ENCODE results near the gene ITGA11. TPM values are rescaled to one million over a fixed set of nuclear protein-coding genes. Genes with fewer than 3 reads are reported as not detected.
A peak's percentile ranks its signal among the peaks of the same experiment; 100 is the strongest.

The ITGA11 gene
- total RNA-seq, 1 donor from 2014 or later = 31.4 TPM

DNA sequence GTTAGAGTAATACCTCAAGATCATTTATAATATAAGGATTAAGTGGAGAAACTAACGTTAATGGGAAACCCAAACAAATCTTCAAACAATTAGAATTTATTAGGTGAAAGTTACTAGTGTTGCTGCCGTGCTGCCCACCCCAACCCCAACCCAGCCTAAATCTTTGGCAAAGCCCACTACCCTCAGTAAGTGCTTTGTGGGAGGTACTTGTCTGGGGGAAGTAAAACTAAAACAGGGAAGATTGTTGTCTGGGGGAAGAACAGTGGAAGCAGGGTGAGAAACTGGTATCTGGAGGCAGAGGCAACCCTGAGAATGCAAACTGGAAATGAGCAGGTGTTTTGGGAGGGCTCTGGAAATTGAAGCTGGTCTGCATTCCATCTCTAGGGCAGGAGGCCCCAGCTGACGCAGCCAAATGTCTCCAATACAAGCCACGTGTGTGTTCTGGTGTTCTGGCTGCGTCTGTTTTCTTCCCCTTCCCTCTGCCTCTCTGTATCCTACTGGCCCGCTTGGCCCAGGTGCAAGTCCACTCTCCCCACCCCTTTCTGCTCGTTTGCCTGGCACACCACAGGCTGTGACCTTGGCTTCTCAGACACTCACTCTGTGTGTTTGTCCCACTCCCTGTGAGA lies 121.7 kb downstream of the ITGA11 start:
- Histone ChIP-seq H3K36me3 (no peaks in the 10 kb centered on the region), H3K4me1 (peaks cover 16% of the 10 kb centered on the region), H3K27ac (replicated peaks) (peak overlapping the region; percentile 64), H3K4me3 (no peak overlapping the region), H3K27me3 (ENCODE audit: low read depth) (no peaks in the 10 kb centered on the region), H3K9me3 (replicated peaks) (no peaks in the 10 kb centered on the region)
- intact Hi-C loops (cut with micrococcal nuclease) = no loop called here
- peak; percentile 47 for DNase-seq
- TF ChIP-seq, protein P1, sequence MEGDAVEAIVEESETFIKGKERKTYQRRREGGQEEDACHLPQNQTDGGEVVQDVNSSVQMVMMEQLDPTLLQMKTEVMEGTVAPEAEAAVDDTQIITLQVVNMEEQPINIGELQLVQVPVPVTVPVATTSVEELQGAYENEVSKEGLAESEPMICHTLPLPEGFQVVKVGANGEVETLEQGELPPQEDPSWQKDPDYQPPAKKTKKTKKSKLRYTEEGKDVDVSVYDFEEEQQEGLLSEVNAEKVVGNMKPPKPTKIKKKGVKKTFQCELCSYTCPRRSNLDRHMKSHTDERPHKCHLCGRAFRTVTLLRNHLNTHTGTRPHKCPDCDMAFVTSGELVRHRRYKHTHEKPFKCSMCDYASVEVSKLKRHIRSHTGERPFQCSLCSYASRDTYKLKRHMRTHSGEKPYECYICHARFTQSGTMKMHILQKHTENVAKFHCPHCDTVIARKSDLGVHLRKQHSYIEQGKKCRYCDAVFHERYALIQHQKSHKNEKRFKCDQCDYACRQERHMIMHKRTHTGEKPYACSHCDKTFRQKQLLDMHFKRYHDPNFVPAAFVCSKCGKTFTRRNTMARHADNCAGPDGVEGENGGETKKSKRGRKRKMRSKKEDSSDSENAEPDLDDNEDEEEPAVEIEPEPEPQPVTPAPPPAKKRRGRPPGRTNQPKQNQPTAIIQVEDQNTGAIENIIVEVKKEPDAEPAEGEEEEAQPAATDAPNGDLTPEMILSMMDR (IDR thresholded peaks at IDR 0.05; ENCODE audit: borderline replicate concordance) = no peak

DNA sequence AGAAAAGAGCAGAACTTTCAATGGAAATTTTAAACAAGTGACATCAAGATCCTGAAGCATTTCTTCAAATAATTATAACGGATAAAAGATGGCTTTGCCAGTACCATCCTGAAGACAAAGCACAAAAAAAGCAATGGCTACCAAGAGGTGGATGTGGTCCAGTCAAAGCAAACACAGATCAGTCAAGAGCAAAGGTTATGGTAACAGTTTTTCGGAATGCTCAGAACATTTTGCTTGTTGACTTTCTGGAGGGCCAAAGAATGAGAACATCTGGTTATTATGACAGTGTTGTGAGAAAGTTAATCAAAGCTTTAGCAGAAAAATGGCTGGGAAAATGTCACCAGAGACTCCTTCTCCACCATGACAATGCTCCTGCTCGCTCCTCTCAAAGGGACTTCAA lies 122.9 kb downstream of the ITGA11 start:
- intact Hi-C loops (cut with micrococcal nuclease) = loop anchor here (5.0 kb wide), 2 partner anchors 73 to 238 kb away; no protein-coding TSS in a partner anchor
- Histone ChIP-seq H3K9me3 (replicated peaks) (no peaks in the 10 kb centered on the region), H3K4me1 (peaks cover 15% of the 10 kb centered on the region), H3K27me3 (ENCODE audit: low read depth) (no peaks in the 10 kb centered on the region), H3K4me3 (no peak overlapping the region), H3K27ac (replicated peaks) (no peak overlapping the region), H3K36me3 (no peaks in the 10 kb centered on the region)
- TF ChIP-seq, protein P1 (IDR thresholded peaks at IDR 0.05; ENCODE audit: borderline replicate concordance) = no peak
- DNase-seq = no peak

DNA sequence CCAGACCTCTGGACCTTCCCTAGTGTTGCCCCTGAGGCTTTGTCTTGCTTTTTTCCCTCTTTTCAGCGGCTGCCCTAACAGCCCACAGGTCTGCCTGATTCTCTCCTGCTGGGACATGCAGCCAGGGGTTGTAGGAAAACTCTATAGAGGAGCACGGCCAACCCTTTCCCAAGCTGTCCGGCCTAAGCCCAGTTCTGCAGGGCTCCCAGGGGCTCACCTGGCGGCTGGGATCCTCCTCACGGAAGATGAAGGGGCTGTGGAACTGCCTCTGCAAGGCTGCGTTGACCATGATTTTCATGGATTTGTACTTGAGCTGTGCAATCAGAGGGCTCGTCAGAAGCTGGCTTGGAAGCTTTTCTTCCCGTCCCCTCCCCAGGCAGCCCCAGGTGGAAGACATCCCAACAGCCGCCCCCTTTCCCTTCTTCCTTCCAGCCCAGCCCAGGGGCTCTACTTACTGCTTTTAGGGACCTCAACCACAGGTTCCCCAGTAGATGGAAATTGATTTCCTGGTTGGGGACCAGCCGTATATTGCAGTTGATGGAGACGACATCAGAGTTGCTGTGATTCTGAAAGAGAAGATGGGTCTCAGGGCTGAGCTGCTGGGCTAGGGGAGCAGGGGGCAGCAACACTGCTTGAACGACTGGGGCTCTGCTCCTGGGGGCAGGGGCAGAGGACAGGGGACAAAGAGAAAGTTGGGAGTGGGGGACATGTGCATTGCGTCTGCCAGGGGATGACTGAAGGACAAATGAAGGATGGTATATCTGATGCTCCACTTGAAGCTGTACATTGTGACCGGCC lies 124.6 kb downstream of the ITGA11 start:
- TF ChIP-seq, protein P1 (IDR thresholded peaks at IDR 0.05; ENCODE audit: borderline replicate concordance) = no peak
- H3K27ac ChIP-seq (replicated peaks) = no peak overlapping the region
- no peak for DNase-seq
- H3K4me3 ChIP-seq = no peak overlapping the region
- H3K9me3 ChIP-seq (replicated peaks) = no peaks in the 10 kb centered on the region
- H3K36me3 ChIP-seq = no peaks in the 10 kb centered on the region
- intact Hi-C loops (cut with micrococcal nuclease) = loop anchor here (5.0 kb wide), 2 partner anchors 75 to 240 kb away; no protein-coding TSS in a partner anchor
- H3K27me3 ChIP-seq (ENCODE audit: low read depth) = no peaks in the 10 kb centered on the region
- peaks cover 15% of the 10 kb centered on the region for H3K4me1 ChIP-seq

DNA sequence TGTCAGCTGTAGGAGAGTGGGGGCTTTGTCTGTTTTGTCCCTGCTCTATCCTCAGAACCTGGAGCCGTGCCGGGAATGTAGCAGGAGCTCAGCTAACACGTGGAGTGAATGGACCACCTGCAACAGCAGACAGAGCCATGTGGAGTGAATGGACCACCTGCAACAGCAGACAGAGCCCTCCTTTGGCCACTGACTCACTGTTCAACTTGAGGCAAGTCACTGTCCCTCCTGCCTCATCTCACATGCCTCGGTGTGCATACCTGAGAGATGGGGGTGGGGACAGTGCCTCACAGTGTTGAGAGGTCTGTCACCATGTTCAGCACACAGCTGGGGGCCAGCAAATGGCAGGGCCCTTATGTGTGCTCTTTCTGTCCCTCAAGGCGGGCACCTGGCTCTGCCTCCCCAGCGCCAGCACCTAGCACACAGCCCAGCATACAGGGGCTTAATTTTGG lies 126.5 kb downstream of the ITGA11 start:
- Histone ChIP-seq H3K4me1 (peaks cover 8% of the 10 kb centered on the region), H3K4me3 (no peak overlapping the region), H3K9me3 (replicated peaks) (no peaks in the 10 kb centered on the region), H3K27ac (replicated peaks) (no peak overlapping the region), H3K36me3 (no peaks in the 10 kb centered on the region), H3K27me3 (ENCODE audit: low read depth) (no peaks in the 10 kb centered on the region)
- intact Hi-C loops (cut with micrococcal nuclease) = loop anchor here (5.0 kb wide), 2 partner anchors 77 to 242 kb away; no protein-coding TSS in a partner anchor
- DNase-seq = no peak
- TF ChIP-seq, protein P1 (IDR thresholded peaks at IDR 0.05; ENCODE audit: borderline replicate concordance) = no peak

DNA sequence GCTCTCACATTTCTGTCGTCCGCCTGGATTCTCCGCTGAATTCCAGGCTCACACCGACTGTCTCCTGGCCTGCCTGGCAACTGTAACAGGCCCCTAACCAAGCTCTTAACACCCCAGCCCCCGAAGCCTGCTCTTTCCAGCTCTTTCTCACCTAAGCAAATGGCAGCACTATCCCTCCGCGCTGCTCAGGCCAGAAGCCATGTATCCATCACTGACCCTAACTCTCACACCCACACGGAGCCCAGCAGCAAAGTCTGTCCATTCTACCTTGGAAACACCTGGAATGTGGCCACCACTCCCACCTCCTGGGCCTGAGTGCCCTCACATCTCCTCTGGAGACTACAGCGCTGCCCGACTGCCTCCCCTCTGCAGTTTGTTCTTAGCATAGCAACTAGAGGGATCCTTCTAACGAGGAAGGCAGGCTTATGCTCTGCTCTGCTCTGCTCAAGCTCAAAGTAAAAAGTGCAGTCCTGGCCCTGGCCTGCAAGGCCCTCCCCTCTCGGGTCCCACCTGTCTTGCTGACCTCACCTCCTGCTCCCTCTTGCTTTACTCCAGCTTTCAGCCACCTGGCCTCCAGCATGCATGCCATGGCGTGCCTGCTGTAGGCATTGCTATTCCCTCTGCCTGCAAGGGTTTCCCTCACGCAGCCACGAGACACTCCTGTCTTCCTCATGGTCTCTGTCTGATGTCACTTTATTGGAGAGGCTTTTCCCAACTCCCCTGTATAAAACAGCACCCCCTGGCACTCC lies 127.2 kb downstream of the ITGA11 start:
- no peak for DNase-seq

More for the DNA sequence above, 127.2 kb downstream of the ITGA11 start:
- Histone ChIP-seq H3K9me3 (replicated peaks) (no peaks in the 10 kb centered on the region), H3K36me3 (no peaks in the 10 kb centered on the region), H3K4me3 (no peak overlapping the region), H3K27me3 (ENCODE audit: low read depth) (no peaks in the 10 kb centered on the region), H3K4me1 (peaks cover 8% of the 10 kb centered on the region), H3K27ac (replicated peaks) (no peak overlapping the region)
- TF ChIP-seq, protein P1 (IDR thresholded peaks at IDR 0.05; ENCODE audit: borderline replicate concordance) = no peak
- intact Hi-C loops (cut with micrococcal nuclease) = loop anchor here (5.0 kb wide), 2 partner anchors 78 to 243 kb away; no protein-coding TSS in a partner anchor

Data from left ventricle myocardium inferior (tissue), 1 donor.